Astrocyte (in vitro differentiated cells and primary cell): Measurements from ENCODE around the gene SHROOM2.

ENCODE experiments used
- EZH2 ChIP-seq: IDR thresholded peaks from 2 replicates; pipeline ENCODE4 v1.6.1; 2012; ENCODE audit warnings: mild to moderate bottlenecking, low read length, inconsistent platforms; ENCODE audit not compliant: insufficient read depth
- TF ChIP-seq, protein P1 (sequence below): IDR thresholded peaks from 2 replicates; pipeline ENCODE4 v1.5.1; 2011; ENCODE audit warnings: low read depth, mild to moderate bottlenecking, inconsistent platforms, low read length, moderate library complexity; ENCODE audit not compliant: insufficient read depth

DNA sequence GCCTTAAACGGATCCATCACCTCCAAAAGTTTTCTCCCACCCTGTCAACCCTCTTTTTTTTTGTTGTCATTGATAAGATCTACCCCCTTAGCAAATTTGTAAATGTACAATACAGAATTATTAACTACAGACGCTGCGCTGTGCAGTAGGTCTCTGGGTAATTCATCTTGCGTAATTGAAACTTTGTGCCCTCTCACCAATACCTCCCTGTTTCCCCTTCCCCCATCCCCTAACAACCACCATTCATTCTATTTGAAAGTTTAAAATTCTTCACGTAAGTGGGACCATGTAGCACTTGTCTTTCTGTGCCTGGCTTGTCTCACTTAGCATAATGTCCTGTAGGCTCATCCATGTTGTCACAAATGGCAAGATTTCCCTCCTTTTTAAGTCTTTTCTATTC is 135.2 kb downstream of the SHROOM2 start:
- TF ChIP-seq, protein P1, sequence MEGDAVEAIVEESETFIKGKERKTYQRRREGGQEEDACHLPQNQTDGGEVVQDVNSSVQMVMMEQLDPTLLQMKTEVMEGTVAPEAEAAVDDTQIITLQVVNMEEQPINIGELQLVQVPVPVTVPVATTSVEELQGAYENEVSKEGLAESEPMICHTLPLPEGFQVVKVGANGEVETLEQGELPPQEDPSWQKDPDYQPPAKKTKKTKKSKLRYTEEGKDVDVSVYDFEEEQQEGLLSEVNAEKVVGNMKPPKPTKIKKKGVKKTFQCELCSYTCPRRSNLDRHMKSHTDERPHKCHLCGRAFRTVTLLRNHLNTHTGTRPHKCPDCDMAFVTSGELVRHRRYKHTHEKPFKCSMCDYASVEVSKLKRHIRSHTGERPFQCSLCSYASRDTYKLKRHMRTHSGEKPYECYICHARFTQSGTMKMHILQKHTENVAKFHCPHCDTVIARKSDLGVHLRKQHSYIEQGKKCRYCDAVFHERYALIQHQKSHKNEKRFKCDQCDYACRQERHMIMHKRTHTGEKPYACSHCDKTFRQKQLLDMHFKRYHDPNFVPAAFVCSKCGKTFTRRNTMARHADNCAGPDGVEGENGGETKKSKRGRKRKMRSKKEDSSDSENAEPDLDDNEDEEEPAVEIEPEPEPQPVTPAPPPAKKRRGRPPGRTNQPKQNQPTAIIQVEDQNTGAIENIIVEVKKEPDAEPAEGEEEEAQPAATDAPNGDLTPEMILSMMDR: no peak
- no peak for TF ChIP-seq EZH2
